ENCODE measurements around the gene SLCO6A1.

GRCh38 chr5:102388235-102388634 lies 110.6 kb downstream of the SLCO6A1 start:
- TF ChIP-seq CTCF (conservative IDR thresholded peaks at IDR 0.05; ENCODE audit: low read length) (no peak), EZH2phosphoT487 (IDR thresholded peaks at IDR 0.05; ENCODE audit: borderline replicate concordance, low read depth, low read length) (no peak)

Data from OCI-LY7 (cell line).